ENCODE results near the gene FBXO10.

DNA sequence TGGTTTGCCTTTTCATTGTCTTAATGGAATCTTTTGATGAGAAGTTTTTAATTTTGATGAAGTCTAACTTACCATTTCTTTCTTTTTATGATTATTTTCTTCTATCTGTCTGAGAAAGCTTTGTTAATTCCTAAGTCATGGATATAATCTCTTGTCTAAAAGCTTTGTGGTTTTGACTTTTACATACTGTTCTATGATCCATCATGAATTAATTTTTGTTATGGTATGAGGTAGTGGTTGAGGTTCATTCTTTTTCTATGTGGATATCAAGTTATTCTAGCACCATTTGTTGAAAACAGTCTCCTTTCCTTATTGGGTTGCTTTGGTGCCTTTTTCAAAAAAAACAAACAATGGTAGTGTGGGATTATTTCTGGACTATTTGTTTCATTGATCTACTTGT, 20.4 kb downstream of the FBXO10 start:
- TF ChIP-seq, protein P1, sequence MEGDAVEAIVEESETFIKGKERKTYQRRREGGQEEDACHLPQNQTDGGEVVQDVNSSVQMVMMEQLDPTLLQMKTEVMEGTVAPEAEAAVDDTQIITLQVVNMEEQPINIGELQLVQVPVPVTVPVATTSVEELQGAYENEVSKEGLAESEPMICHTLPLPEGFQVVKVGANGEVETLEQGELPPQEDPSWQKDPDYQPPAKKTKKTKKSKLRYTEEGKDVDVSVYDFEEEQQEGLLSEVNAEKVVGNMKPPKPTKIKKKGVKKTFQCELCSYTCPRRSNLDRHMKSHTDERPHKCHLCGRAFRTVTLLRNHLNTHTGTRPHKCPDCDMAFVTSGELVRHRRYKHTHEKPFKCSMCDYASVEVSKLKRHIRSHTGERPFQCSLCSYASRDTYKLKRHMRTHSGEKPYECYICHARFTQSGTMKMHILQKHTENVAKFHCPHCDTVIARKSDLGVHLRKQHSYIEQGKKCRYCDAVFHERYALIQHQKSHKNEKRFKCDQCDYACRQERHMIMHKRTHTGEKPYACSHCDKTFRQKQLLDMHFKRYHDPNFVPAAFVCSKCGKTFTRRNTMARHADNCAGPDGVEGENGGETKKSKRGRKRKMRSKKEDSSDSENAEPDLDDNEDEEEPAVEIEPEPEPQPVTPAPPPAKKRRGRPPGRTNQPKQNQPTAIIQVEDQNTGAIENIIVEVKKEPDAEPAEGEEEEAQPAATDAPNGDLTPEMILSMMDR (IDR thresholded peaks at IDR 0.05), result no peak
- TF ChIP-seq POLR2A (IDR thresholded peaks at IDR 0.05), result no peak

Measured in thyroid gland (tissue), 4 donors.